GM12873 (cell line): ENCODE data around the gene LGALS1.

ENCODE experiments used
- TF ChIP-seq, protein P1 (sequence below): IDR thresholded peaks from 2 replicates; pipeline ENCODE4 v1.5.1; 2012; ENCODE audit warnings: low read depth, mild to moderate bottlenecking, moderate library complexity, low read length, control low read depth; ENCODE audit not compliant: insufficient read depth; ENCODE audit errors: missing control alignments

The LGALS1 gene

DNA sequence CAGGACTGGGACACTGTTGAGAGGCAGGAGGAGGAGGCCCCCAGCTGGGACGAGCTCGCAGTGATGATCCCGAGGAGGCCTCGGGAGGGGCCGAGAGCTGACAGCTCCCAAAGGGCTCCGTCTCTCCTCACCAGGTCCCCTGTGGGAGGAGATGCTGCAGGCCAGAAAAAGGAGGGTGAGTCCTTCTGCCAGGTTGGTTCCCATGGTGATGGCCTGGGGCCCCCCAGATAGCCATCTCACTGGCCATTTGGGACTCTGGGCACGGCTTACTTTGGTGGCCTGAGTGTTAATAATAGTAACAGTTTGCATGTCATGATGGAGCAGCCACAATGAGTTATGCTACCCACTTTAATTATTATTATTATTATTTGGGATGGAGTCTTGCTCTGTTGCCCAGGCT, 40.3 kb downstream of the LGALS1 start:
- TF ChIP-seq, protein P1, sequence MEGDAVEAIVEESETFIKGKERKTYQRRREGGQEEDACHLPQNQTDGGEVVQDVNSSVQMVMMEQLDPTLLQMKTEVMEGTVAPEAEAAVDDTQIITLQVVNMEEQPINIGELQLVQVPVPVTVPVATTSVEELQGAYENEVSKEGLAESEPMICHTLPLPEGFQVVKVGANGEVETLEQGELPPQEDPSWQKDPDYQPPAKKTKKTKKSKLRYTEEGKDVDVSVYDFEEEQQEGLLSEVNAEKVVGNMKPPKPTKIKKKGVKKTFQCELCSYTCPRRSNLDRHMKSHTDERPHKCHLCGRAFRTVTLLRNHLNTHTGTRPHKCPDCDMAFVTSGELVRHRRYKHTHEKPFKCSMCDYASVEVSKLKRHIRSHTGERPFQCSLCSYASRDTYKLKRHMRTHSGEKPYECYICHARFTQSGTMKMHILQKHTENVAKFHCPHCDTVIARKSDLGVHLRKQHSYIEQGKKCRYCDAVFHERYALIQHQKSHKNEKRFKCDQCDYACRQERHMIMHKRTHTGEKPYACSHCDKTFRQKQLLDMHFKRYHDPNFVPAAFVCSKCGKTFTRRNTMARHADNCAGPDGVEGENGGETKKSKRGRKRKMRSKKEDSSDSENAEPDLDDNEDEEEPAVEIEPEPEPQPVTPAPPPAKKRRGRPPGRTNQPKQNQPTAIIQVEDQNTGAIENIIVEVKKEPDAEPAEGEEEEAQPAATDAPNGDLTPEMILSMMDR = no peak

- TF ChIP-seq, protein P1 = no peak
Measured at GRCh38 chr22:37716708-37717107, 41.3 kb downstream of the LGALS1 start.

- TF ChIP-seq, protein P1 = no peak
Measured at GRCh38 chr22:37725551-37726240, 50.3 kb downstream of the LGALS1 start.

DNA sequence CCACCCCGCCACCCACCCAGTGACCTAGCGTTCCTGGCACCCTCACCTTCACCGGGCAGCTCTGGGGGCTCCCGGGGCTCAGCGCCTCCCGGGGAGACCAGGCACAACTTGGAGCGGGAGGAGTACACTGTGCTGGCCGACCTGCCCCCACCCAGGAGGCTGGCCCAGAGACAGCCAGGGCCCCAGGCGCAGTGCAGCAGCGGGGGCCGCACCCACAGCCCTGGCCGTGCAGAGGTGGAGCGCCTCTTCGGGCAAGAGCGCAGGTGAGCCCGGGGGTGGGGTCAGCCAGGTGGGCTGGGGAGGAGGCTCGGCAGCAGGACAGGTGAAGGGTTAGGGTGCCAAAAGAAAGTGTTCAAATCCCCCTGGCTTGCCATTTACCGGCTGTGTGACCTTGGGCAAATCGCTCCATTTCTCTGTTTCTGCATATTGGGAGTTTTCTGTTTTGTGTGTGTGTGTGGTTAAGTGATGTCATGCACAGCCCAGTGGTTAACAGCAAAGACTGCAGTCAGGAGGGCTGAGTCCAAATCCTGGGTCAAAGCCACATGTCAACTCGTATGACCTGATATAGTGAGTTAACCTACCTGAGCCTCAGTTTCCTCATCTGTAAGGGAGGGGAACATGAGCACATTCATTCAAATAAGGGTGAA, 50.9 kb downstream of the LGALS1 start:
- TF ChIP-seq, protein P1 = peak; percentile 23

GRCh38 chr22:37728620-37729019, 53.2 kb downstream of the LGALS1 start:
- TF ChIP-seq, protein P1 = no peak
